Measurements from ENCODE around the gene TMEM156. TPM values are rescaled to one million over a fixed set of nuclear protein-coding genes. Genes with fewer than 3 reads are reported as not detected.
"Not testable (repeated sequence)": the region's sequence is repeated elsewhere in the genome, so short reads cannot be mapped to it uniquely, and the experiment has no call there.

TMEM156 gene
- total RNA-seq, 1 donor from 2014 or later, result 2.3 TPM

GRCh38 chr4:39037491-39037825 lies 5.2 kb upstream of the TMEM156 start:
- DNase-seq (ENCODE audit: low read depth), result no peak
- no peak for TF ChIP-seq CTCF (conservative IDR thresholded peaks at IDR 0.05; ENCODE audit: low read depth, low read length)
- H3K4me3 ChIP-seq (ENCODE audit: low read depth, low read length), result no peak overlapping the region

GRCh38 chr4:39036172-39036571 lies 4.0 kb upstream of the TMEM156 start:
- TF ChIP-seq CTCF (conservative IDR thresholded peaks at IDR 0.05; ENCODE audit: low read depth, low read length), result no peak
- H3K4me3 ChIP-seq (ENCODE audit: low read depth, low read length), result no peak overlapping the region
- DNase-seq (ENCODE audit: low read depth), result no peak

- not testable (repeated sequence) for DNase-seq (ENCODE audit: low read depth)
Measured at GRCh38 chr4:39031590-39032020, 604 bp downstream of the TMEM156 start.

GRCh38 chr4:39030725-39031124 lies 1.5 kb downstream of the TMEM156 start:
- H3K4me3 ChIP-seq (ENCODE audit: low read depth, low read length), result no peak overlapping the region
- no peak for TF ChIP-seq CTCF (conservative IDR thresholded peaks at IDR 0.05; ENCODE audit: low read depth, low read length)
- DNase-seq (ENCODE audit: low read depth), result no peak

More at GRCh38 chr4:39031590-39032020, 604 bp downstream of the TMEM156 start:
- not testable (repeated sequence) for H3K4me3 ChIP-seq (ENCODE audit: low read depth, low read length)

- DNase-seq (ENCODE audit: low read depth), result no peak
- no peak for TF ChIP-seq CTCF (conservative IDR thresholded peaks at IDR 0.05; ENCODE audit: low read depth, low read length)
- no peak overlapping the region for H3K4me3 ChIP-seq (ENCODE audit: low read depth, low read length)
Measured at GRCh38 chr4:39029752-39030694, 2.2 kb downstream of the TMEM156 start.

- no peak for TF ChIP-seq CTCF (conservative IDR thresholded peaks at IDR 0.05; ENCODE audit: low read depth, low read length)
- no peak for DNase-seq (ENCODE audit: low read depth)
- no peak overlapping the region for H3K4me3 ChIP-seq (ENCODE audit: low read depth, low read length)
Measured at GRCh38 chr4:39026096-39026495, 6.1 kb downstream of the TMEM156 start.

GRCh38 chr4:39025552-39026085 lies 6.6 kb downstream of the TMEM156 start:
- TF ChIP-seq CTCF (conservative IDR thresholded peaks at IDR 0.05; ENCODE audit: low read depth, low read length), result no peak
- no peak overlapping the region for H3K4me3 ChIP-seq (ENCODE audit: low read depth, low read length)
- no peak for DNase-seq (ENCODE audit: low read depth)

Data from epithelial cell of proximal tubule (primary cell).